GM19035 (cell line): ENCODE data around the gene GJC2.

Experiments
- ATAC-seq: cut with Tn5 transposase; IDR thresholded peaks from one replicate; pipeline ENCODE4 v1.9.1; 2021; ENCODE audit not compliant: unreplicated experiment

The GJC2 gene

DNA sequence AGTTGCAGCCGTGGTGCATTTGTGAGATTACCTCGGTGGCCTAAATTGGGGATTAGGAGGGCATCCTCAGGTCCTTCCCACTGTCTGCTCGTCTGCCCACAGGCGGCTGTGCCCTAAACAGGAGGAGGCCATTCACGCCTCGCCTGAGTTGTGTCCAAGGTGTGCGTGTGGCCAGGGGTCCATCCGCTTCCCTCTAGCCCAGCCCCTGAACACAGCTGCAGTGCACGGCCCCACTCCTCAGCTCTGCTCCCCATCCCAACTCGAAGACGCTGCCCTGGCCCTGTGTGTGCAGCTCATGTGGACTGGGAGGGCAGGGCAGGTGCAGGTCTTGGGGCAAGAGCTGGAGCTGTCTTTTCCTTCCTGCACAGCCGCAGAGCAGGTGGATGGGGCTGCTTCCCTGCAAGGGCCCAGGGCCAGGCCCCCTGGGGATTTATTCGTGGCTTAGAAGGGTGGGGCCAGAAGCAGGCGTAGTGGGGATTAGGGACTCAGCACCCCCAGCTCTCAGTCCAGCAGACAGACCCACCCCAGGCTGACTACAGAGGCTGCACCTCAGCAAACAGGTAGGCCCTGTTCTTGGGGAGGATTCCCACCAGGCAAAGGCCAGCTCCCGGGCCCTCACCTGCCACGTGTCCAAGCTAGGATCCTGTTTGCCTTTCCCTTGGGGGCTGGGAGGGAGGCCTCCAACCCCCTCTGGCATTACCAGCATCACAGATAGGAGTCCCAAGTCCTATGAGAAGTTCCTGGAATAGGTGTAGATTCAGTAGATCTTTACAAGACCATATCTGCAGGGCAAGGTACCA, 5.3 kb upstream of the GJC2 start:
- ATAC-seq, result no peak

DNA sequence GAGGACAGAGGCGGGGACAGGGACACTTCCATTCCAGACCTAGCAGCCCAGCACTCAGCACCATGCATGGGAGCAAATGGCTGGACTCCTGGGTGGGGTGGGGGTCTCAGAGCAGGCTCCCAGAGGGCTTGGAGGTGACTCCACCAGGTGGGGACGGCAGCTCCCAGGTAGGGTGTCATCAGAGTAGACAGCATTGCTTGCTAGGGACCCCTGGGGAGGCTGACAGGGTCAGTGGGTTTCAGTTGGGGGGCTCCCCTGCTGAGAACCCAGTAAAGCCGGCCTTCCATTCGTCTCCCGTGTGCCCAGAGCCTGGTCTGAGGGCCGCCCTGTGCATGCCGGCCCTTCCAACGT, 4.8 kb upstream of the GJC2 start:
- no peak for ATAC-seq

DNA sequence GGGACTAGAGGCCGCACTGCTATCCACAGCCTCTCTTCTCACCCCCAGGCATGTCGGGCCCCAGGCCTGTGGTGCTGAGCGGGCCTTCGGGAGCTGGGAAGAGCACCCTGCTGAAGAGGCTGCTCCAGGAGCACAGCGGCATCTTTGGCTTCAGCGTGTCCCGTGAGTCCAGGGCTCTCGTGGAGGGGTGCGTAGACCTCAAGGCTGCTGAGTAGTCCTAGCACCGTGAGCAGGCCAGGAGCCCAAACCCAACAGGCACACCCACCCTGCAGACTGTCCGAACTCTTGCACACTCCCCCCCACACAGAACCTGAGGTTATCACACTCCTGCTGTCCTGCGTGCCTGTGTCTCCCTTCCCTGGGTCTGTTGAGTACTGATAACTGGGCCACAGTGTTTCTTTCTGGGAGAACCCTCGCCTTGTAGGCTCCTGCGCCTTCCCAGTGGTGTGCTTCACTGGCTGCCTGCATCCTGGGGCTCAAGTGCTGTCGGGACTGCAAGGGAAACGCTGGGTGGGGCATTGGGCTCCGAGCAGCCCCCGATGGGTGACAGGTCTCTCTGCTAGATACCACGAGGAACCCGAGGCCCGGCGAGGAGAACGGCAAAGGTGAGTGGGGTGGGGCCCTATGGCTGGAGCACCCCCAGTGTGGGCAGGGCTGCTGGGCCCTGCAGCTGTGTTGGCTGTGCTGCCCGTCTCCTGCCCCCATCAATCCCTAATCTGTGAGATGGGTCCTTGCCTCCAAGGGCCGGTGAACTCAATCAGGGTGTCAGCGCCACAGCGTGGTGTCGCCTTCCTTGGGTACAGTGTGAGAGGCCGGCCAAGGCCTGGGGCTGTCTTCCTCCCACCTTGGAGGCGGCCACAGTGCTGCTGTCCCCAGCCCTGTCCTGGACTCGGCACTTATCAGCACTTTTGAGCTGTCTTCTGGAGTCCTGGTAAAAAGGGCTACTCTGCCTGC, 4.0 kb upstream of the GJC2 start:
- ATAC-seq, result no peak

DNA sequence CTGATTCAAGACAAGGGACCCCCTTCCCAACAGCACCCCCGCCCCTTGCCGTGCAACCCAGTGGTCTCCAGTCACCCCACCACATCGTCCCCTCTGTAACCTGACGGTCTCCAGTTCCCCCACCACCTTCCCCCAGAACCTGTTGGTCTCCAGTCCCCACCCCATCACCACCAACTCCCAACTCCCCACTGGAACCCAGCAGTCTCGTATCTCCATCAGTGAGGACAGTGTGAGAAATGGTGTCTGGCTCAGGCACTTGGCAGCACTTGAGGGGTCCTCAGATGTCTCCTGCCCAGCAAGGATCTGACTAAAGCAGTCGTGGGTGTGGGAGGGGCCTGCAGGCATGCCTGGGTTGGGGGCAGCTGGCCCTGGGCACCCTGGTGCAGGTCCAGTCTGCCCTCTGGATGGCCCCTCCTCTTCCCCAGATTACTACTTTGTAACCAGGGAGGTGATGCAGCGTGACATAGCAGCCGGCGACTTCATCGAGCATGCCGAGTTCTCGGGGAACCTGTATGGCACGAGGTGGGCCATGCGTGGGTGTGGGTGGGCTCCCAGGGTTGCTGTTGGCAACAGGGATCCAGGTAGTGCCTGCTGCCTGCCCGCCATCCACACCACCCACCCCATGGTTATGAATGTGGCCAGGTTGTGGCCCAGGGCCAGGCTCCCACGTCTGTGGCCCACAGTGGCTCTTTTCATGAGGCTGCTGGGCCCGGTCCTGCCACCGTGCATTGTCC, 3.1 kb upstream of the GJC2 start:
- no peak for ATAC-seq

DNA sequence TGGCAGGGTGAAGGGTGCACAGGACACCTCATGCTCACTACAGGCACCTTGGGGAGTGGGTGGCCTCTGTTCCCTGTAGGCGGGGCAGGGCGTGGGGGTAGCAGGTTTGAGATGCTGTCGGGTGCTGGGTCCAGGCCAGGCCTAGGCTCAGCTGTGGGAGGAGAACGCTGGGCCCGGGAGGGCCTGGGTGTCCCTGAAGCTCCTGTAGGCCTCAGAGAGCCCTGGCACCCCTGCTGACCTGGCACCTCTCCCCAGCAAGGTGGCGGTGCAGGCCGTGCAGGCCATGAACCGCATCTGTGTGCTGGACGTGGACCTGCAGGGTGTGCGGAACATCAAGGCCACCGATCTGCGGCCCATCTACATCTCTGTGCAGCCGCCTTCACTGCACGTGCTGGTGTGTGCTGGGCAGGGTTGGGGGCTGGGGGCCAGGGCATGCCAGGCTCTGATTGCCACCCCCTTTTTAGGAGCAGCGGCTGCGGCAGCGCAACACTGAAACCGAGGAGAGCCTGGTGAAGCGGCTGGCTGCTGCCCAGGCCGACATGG, 2.5 kb upstream of the GJC2 start:
- ATAC-seq, result no peak

DNA sequence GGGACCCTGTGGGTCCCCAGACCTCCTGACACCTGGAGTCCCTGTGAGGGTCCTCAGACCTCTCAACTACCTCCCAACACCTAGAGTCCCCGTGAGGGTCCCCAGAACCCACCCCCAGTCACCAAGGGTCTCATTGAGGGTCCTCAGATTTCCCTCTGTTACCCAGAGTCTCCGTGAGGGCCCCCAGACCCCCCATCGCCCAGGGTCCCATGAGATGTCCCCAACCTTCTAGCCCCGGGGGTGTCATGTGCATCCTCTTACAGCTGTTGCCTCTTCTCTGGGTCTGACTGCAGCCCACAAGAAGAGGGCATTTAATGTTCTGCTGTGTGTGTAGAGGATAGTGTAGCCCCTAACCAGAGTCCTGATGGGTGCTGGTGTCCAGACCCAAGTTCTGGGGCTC, 2.0 kb upstream of the GJC2 start:
- ATAC-seq, result no peak

GRCh38 chr1:228148196-228148861, 1.4 kb upstream of the GJC2 start:
- no peak for ATAC-seq

DNA sequence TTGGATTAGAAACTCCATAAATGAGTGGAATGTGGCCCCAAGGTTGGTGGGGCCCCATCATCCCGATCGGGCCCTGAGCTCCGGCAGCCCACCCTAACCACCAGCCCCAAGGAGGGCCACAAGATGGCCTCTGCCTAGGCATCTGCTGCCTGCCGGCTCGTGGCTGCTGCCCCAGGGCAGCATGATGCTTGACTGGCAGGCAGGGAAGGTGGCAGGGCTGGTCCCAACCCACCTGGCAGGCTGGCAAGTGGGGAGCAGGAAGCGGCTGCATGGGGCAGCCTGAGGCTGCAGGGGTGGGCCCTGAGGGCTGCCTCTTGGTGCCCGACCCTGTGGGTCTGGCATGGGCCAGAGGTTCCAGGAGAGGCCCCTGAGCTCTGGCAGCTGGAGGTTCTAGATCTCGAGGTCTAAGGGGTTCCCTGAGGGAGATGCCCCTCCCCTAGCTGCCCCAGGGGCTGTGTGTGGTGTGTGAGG, 760 bp upstream of the GJC2 start:
- ATAC-seq, result no peak

DNA sequence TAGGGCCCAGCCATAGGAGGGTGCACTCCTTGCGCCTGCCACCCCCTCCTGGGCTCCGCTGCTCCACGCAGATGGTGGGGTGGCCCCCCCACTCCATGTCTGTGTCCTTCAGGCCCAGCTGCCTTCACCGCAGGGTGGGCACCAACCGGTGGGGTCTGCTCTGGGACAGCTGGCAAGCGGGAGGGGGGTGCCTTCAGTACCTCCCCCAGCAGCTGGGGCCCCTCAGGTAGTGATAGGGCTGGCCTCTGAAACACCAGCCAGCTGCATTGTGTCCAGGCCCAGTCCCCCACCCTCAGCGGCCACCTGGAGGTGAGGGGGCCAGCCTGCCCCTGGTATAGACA, 360 bp downstream of the GJC2 start:
- ATAC-seq, result no peak

DNA sequence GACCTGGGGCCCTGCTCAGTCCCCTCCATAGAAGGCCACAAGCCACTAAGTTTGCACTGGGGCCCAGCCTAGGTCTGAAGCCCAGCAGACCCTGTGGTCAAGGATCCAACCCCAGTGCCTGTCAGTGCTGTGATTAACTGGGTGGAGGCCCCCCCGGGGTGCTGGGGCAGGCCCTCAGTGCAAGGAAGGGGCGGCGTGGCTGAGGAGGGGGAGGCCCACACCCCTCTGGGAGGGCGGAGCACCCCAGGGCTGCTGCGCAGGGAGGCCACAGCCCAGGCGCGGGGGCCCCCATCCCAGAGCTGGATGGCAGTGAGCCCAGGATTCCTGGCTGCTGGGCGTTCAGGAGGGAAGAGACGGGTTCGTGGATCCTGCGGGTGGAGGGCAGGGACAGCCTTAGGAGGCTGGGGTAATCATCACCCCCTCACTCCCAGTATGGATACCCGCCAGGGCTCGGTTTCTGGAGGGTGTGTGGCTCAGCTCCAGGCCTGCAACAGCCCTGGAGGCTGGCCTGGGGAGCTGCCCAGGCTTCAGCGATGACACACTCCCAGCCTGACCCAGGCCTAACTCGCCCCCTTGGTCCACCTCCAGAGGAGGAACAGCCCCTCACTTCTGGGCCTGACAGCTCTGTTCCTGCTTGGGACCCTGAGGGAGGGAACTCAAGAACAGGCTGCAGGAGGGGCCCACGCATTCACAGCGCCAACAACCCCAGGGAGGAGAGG, 890 bp downstream of the GJC2 start:
- ATAC-seq, result no peak

DNA sequence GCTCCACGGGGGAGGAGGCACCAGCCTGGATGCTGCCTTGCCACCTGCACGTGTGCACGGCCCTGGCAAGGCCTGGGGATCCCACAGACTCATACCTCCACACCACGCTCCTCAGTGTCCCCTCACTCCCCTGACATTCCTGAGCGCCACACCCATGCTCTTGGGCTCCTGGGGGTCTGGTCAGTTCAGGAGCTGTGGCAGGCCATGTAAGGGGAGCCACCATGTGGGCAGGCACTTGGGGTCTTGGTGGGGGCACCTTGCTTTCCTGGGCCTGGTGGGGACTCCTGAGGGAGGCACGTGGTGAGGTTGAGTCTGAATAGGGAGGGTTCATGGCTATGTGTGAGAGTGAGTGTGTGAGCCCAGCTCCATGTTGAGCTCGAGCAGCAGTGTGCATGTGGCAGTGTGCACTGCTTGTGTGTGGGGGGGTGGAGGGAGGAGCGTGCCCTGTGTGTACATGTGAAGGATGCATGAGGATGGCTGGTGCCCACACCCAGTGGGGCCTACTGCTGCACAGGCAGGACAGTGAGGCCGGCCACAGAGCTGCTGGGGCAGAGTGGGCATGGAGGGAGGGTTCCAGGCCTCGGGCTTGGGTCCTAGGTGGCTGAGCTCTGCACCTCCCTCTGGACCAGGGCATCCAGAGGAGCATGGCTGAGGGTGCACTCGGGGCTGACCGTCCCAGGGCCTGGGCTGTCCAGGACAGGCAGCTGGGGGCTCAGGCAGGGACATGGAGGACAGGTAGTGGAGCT, 1.6 kb downstream of the GJC2 start:
- ATAC-seq, result no peak

- ATAC-seq, result no peak
These were observed 2.6 kb downstream of the GJC2 start for GRCh38 chr1:228152097-228152917.

- ATAC-seq, result no peak
These were observed 3.2 kb downstream of the GJC2 start for GRCh38 chr1:228152918-228153258.

- ATAC-seq, result no peak
These were observed 4.4 kb downstream of the GJC2 start for GRCh38 chr1:228154021-228154669.

GRCh38 chr1:228154670-228155571, 5.2 kb downstream of the GJC2 start:
- no peak for ATAC-seq

GRCh38 chr1:228155596-228156514, 6.1 kb downstream of the GJC2 start:
- ATAC-seq, result no peak
